PFSK-1 (cell line): ENCODE data around the gene SPTB.

Experiments
- FOXP2 ChIP-seq: optimal IDR thresholded peaks from 2 replicates; pipeline ENCODE3; 2011; ENCODE audit warnings: borderline replicate concordance, control low read depth, inconsistent platforms; ENCODE audit not compliant: insufficient read depth; ENCODE audit errors: extremely low read length, extremely low read depth
- POLR2AphosphoS5 ChIP-seq: IDR thresholded peaks from 2 replicates; pipeline ENCODE4 v1.6.1; 2012; ENCODE audit warnings: low read depth, mild to moderate bottlenecking, control low read depth, low read length, moderate library complexity
- REST ChIP-seq, 2 experiments: IDR thresholded peaks; 2 replicates each; pipeline versions ENCODE4 v1.6.1 to v1.8.0; 2011 to 2012; ENCODE audit warnings: low read depth in 2 of 2, low read length in 2 of 2, control low read depth in 1 of 2, inconsistent platforms in 1 of 2, mild to moderate bottlenecking in 1 of 2, moderate library complexity in 1 of 2; ENCODE audit not compliant: insufficient read depth in 1 of 2
- SIN3A ChIP-seq: IDR thresholded peaks from 2 replicates; pipeline ENCODE4 v1.6.1; 2012; ENCODE audit warnings: mild to moderate bottlenecking, low read length, moderate library complexity, borderline replicate concordance; ENCODE audit not compliant: insufficient read depth
- TAF1 ChIP-seq: IDR thresholded peaks from 2 replicates; pipeline ENCODE4 v1.6.1; 2012; ENCODE audit warnings: low read length, control low read depth, borderline replicate concordance; ENCODE audit not compliant: insufficient read depth

- TF ChIP-seq POLR2AphosphoS5 (no peak), TAF1 (no peak), SIN3A (no peak), FOXP2 (no peak), REST (IDR thresholded peaks at IDR 0.05; ENCODE audit: insufficient read depth in 1 of 2, low read depth in 2 of 2, low read length in 2 of 2) (no peak)
Observed at GRCh38 chr14:64879635-64880220, at the start of gene SPTB.
